ENCODE measurements around the gene PTPRN2.

PTPRN2 gene

DNA sequence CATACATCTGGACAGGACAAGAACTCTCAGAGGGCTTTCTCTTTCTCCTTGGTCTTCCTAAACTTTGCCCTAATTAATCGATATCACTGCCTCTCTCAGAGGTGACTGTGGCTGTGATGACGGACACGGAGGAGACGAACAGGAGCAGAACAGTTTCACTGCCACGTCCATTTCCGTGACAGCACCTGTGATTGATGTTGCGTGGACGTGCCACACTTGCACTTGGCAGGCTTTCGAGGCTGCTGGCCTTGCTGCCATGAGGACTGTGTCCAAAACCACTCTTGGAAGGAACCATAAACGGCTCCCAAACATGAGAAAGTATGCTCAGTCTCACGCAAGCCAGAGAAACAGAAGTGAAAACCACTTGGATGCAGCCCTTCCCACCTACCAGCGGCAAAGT, 942.7 kb downstream of the PTPRN2 start:
- TF ChIP-seq, protein P1, sequence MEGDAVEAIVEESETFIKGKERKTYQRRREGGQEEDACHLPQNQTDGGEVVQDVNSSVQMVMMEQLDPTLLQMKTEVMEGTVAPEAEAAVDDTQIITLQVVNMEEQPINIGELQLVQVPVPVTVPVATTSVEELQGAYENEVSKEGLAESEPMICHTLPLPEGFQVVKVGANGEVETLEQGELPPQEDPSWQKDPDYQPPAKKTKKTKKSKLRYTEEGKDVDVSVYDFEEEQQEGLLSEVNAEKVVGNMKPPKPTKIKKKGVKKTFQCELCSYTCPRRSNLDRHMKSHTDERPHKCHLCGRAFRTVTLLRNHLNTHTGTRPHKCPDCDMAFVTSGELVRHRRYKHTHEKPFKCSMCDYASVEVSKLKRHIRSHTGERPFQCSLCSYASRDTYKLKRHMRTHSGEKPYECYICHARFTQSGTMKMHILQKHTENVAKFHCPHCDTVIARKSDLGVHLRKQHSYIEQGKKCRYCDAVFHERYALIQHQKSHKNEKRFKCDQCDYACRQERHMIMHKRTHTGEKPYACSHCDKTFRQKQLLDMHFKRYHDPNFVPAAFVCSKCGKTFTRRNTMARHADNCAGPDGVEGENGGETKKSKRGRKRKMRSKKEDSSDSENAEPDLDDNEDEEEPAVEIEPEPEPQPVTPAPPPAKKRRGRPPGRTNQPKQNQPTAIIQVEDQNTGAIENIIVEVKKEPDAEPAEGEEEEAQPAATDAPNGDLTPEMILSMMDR (IDR thresholded peaks at IDR 0.05): no peak
- Histone ChIP-seq H3K4me2 (ENCODE audit: low read length) (no peak overlapping the region), H3K27me3 (ENCODE audit: control insufficient read depth, insufficient read depth, low read length) (no peaks in the 10 kb centered on the region), H3K36me3 (ENCODE audit: control insufficient read depth, insufficient read depth, low read length) (no peaks in the 10 kb centered on the region), H2AFZ (no peak overlapping the region), H3K9ac (no peak overlapping the region), H3K79me2 (no peaks in the 10 kb centered on the region), H3K27ac (no peak overlapping the region), H3K4me1 (no peaks in the 10 kb centered on the region), H3K9me3 (ENCODE audit: control insufficient read depth, low read length) (no peaks in the 10 kb centered on the region), H3K4me3 (ENCODE audit: low read depth, low read length) (no peak overlapping the region)

DNA sequence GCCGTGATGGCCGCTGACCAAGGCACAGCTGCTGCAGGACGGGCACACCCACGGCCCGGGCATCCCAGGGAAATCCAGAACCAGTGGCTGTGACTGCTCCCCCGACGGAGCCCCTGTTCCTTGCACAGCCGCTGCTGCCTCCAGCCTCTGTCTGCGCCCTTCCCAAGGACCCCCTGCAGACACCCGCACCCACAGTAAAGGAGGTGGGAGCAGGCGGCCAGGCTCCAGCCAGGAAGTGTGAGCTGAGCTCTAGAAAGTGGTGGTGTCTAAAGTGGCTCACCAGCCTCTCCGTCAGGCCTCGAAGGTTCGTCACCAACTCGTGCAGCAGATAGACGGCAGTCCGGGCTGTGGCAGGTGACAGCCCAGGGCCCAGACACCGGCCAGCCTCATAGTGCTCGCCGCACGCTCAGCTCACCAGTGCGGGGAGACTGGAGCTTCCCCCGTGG, 944.1 kb downstream of the PTPRN2 start:
- H3K4me2 ChIP-seq (ENCODE audit: low read length): no peak overlapping the region
- TF ChIP-seq, protein P1 (IDR thresholded peaks at IDR 0.05): no peak

DNA sequence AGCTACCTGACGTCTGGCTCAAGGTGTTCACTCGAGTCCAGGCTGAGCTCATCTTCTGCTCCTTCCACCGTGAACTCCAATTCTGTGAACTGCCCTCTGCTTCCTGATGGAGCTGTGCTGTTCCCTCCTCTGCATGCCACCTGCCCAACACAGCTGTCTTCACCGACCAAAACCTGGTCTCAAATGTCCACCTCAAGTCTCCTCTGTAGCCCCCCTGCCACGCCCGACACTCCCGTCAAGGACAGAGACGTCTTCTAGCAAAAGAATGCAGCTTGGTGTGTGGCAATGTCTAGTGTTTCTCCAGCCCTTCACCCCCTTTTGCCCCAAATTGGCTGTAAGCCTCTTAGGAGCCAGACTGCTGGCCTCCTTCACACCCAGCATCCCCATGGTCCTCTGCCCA, 945.8 kb downstream of the PTPRN2 start:
- Histone ChIP-seq H3K36me3 (ENCODE audit: control insufficient read depth, insufficient read depth, low read length) (no peaks in the 10 kb centered on the region), H3K4me1 (no peaks in the 10 kb centered on the region), H2AFZ (no peak overlapping the region), H3K79me2 (no peaks in the 10 kb centered on the region), H3K4me3 (ENCODE audit: low read depth, low read length) (no peak overlapping the region), H3K4me2 (ENCODE audit: low read length) (no peak overlapping the region), H3K9ac (no peak overlapping the region), H3K27me3 (ENCODE audit: control insufficient read depth, insufficient read depth, low read length) (no peaks in the 10 kb centered on the region), H3K9me3 (ENCODE audit: control insufficient read depth, low read length) (no peaks in the 10 kb centered on the region), H3K27ac (no peak overlapping the region)
- TF ChIP-seq, protein P1 (IDR thresholded peaks at IDR 0.05): no peak

More for the DNA sequence above, 944.1 kb downstream of the PTPRN2 start:
- Histone ChIP-seq H3K4me3 (ENCODE audit: low read depth, low read length) (no peak overlapping the region), H3K27ac (no peak overlapping the region), H3K4me1 (no peaks in the 10 kb centered on the region), H2AFZ (no peak overlapping the region), H3K9ac (no peak overlapping the region), H3K36me3 (ENCODE audit: control insufficient read depth, insufficient read depth, low read length) (no peaks in the 10 kb centered on the region), H3K79me2 (no peaks in the 10 kb centered on the region), H3K9me3 (ENCODE audit: control insufficient read depth, low read length) (no peaks in the 10 kb centered on the region), H3K27me3 (ENCODE audit: control insufficient read depth, insufficient read depth, low read length) (no peaks in the 10 kb centered on the region)

DNA sequence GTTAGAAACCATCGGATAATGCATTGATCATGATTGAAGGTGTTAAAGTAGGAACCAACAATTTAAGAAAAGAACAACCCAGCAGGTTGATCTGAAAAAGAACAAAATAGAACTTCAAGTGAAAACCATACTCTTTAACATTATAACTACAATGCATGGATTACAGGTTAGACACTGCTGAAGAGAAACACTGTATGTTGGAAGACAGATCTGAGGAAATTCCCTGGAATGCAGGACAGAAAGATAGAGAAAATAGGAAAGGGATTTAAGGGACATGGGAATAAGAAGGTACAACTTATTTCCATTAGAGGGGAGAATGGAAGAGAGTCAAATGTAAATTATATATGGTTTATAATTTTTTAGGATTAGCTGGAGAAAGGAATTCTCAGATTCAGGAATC, 947.5 kb downstream of the PTPRN2 start:
- Histone ChIP-seq H2AFZ (no peak overlapping the region), H3K27me3 (ENCODE audit: control insufficient read depth, insufficient read depth, low read length) (no peaks in the 10 kb centered on the region), H3K4me2 (ENCODE audit: low read length) (no peak overlapping the region), H3K36me3 (ENCODE audit: control insufficient read depth, insufficient read depth, low read length) (no peaks in the 10 kb centered on the region), H3K9ac (no peak overlapping the region), H3K27ac (no peak overlapping the region), H3K4me3 (ENCODE audit: low read depth, low read length) (no peak overlapping the region), H3K9me3 (ENCODE audit: control insufficient read depth, low read length) (no peaks in the 10 kb centered on the region), H3K79me2 (no peaks in the 10 kb centered on the region), H3K4me1 (no peaks in the 10 kb centered on the region)
- TF ChIP-seq, protein P1 (IDR thresholded peaks at IDR 0.05): no peak

DNA sequence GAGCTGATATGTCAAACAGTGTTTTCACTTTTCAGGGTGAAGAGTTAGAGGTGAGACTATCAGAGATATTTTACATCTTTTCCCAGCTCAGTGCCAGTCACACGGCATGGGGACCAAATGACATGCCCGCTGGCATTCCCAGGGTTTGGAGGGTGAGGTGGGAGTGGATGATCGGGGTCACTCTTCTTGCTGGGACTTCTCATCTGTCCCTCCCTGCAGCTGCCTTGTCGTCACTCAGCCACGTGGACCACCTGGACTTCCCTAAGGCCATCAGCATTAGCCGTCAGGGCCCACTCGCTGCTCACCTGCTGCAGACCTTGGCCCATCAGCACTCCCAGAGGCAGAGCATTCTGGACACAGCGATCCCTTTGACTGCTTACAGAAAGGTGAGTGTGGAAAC, 949.1 kb downstream of the PTPRN2 start:
- no peak overlapping the region for H3K4me3 ChIP-seq (ENCODE audit: low read depth, low read length)

More for the DNA sequence above, 949.1 kb downstream of the PTPRN2 start:
- Histone ChIP-seq H3K36me3 (ENCODE audit: control insufficient read depth, insufficient read depth, low read length) (no peaks in the 10 kb centered on the region), H2AFZ (no peak overlapping the region), H3K4me1 (no peaks in the 10 kb centered on the region), H3K79me2 (no peaks in the 10 kb centered on the region), H3K4me2 (ENCODE audit: low read length) (no peak overlapping the region), H3K27me3 (ENCODE audit: control insufficient read depth, insufficient read depth, low read length) (no peaks in the 10 kb centered on the region), H3K27ac (no peak overlapping the region), H3K9ac (no peak overlapping the region), H3K9me3 (ENCODE audit: control insufficient read depth, low read length) (no peaks in the 10 kb centered on the region)
- TF ChIP-seq, protein P1 (IDR thresholded peaks at IDR 0.05): no peak

All from parathyroid adenoma (tissue), 2 donors.